Activated CD4-positive, alpha-beta T cell treated with anti-CD3 and anti-CD28 coated beads, Interleukin-2, amount 10 ng/mL, durations not matched to agents 24 days and 14 days (primary cell): ENCODE results near the gene CHFR. TPM values are rescaled to one million over a fixed set of nuclear protein-coding genes. Genes with fewer than 3 reads are reported as not detected.
A peak's percentile ranks its signal among the peaks of the same experiment; 100 is the strongest.
"Not testable (repeated sequence)": the region's sequence is repeated elsewhere in the genome, so short reads cannot be mapped to it uniquely, and the experiment has no call there.

Experiments
- DNase-seq: peaks from one replicate; pipeline ENCODE4 v3.0.0; 2022
- H3K27ac Mint-ChIP-seq: one replicate; pipeline ENCODE4 v1.8.0; 2022; ENCODE audit warnings: mild to moderate bottlenecking, mixed read lengths
- H3K27me3 Mint-ChIP-seq: one replicate; pipeline ENCODE4 v1.8.0; 2022; ENCODE audit warnings: mixed read lengths
- H3K36me3 Mint-ChIP-seq: one replicate; pipeline ENCODE4 v1.8.0; 2022; ENCODE audit warnings: low read depth, mild to moderate bottlenecking, mixed read lengths
- H3K4me1 Mint-ChIP-seq: one replicate; pipeline ENCODE4 v1.8.0; 2021; ENCODE audit warnings: mixed read lengths
- H3K4me3 Mint-ChIP-seq: one replicate; pipeline ENCODE4 v1.8.0; 2022; ENCODE audit warnings: mild to moderate bottlenecking, moderate library complexity, mixed read lengths
- H3K9me3 Mint-ChIP-seq: one replicate; pipeline ENCODE4 v1.8.0; 2021; ENCODE audit warnings: mixed read lengths
- intact Hi-C: fragments of 100-400 bp; cut with micrococcal nuclease; formaldehyde crosslinking; loops from one replicate; pipeline ENCODE4 v1.15.1; 2023
- total RNA-seq: library from RNA; stranded (reverse); gene quantifications from 2 replicates; pipeline ENCODE4 v1.2.3, GENCODE V29; 2022

The CHFR gene
- total RNA-seq, 1 donor from 2014 or later: 60.7 TPM

GRCh38 chr12:132907789-132908144 is 20.4 kb upstream of the CHFR start:
- intact Hi-C loops: loop anchor here (1.0 to 2.0 kb wide), 8 partner anchors 20 to 223 kb away; partner anchors contain the start of genes ANKLE2, CHFR, ZNF10 and ZNF140
- H3K36me3 Mint-ChIP-seq: peaks cover 15% of the 10 kb centered on the region
- H3K4me1 Mint-ChIP-seq, H3K9me3 Mint-ChIP-seq, DNase-seq, H3K27me3 Mint-ChIP-seq: not testable (repeated sequence)
- peak overlapping the region; percentile 89 for H3K27ac Mint-ChIP-seq
- peak overlapping the region; percentile 89 for H3K4me3 Mint-ChIP-seq

- Mint-ChIP-seq H3K27me3 (peaks cover 10% of the 10 kb centered on the region), H3K4me1 (peaks cover 3% of the 10 kb centered on the region), H3K36me3 (peaks cover 13% of the 10 kb centered on the region), H3K27ac (no peak overlapping the region), H3K9me3 (peaks cover 8% of the 10 kb centered on the region), H3K4me3 (no peak overlapping the region)
- intact Hi-C loops: no loop called here
- DNase-seq: no peak
Observed at GRCh38 chr12:132907216-132907615, 19.8 kb upstream of the CHFR start.

- Mint-ChIP-seq H3K9me3 (no peaks in the 10 kb centered on the region), H3K27me3 (peaks cover 10% of the 10 kb centered on the region), H3K27ac (peak overlapping the region; percentile 41), H3K36me3 (peaks cover 7% of the 10 kb centered on the region), H3K4me1 (peaks cover 3% of the 10 kb centered on the region), H3K4me3 (peak overlapping the region; percentile 40)
- DNase-seq: peak; percentile 95
- intact Hi-C loops: loop anchor here (1.0 kb wide), 1 partner anchor 137 kb away; no protein-coding TSS in a partner anchor
Observed at GRCh38 chr12:132904718-132905328, 17.4 kb upstream of the CHFR start.

GRCh38 chr12:132899033-132899432 is 11.6 kb upstream of the CHFR start:
- Mint-ChIP-seq H3K4me3 (no peak overlapping the region), H3K4me1 (peaks cover 2% of the 10 kb centered on the region), H3K36me3 (peaks cover 3% of the 10 kb centered on the region), H3K9me3 (peaks cover 9% of the 10 kb centered on the region), H3K27ac (no peak overlapping the region), H3K27me3 (no peaks in the 10 kb centered on the region)
- intact Hi-C loops: no loop called here
- DNase-seq: no peak

GRCh38 chr12:132888852-132889251 is 1.4 kb upstream of the CHFR start:
- intact Hi-C loops: no loop called here
- H3K36me3 Mint-ChIP-seq: peaks cover 42% of the 10 kb centered on the region

GRCh38 chr12:132886529-132887477 is 602 bp downstream of the CHFR start:
- Mint-ChIP-seq H3K4me1 (peaks cover 13% of the 10 kb centered on the region), H3K36me3 (peaks cover 62% of the 10 kb centered on the region), H3K27ac (peak overlapping the region; percentile 82), H3K27me3 (no peaks in the 10 kb centered on the region), H3K4me3 (peak overlapping the region; percentile 98), H3K9me3 (peaks cover 17% of the 10 kb centered on the region)
- DNase-seq: no peak
- intact Hi-C loops: loop anchor here (1.0 kb wide), 5 partner anchors 21 to 193 kb away; partner anchors contain the start of genes GOLGA3, ZNF140, ZNF26 and ZNF84

More at GRCh38 chr12:132888852-132889251, 1.4 kb upstream of the CHFR start:
- peaks cover 17% of the 10 kb centered on the region for H3K9me3 Mint-ChIP-seq
- H3K4me3 Mint-ChIP-seq: peak overlapping the region; percentile 51
- H3K27me3 Mint-ChIP-seq: no peaks in the 10 kb centered on the region
- peaks cover 11% of the 10 kb centered on the region for H3K4me1 Mint-ChIP-seq
- H3K27ac Mint-ChIP-seq: peak overlapping the region; percentile 72
- no peak for DNase-seq

- intact Hi-C loops: no loop called here
- H3K4me1 Mint-ChIP-seq: peaks cover 6% of the 10 kb centered on the region
- H3K27ac Mint-ChIP-seq: no peak overlapping the region
- H3K36me3 Mint-ChIP-seq: peaks cover 72% of the 10 kb centered on the region
- no peak for DNase-seq
- no peak overlapping the region for H3K4me3 Mint-ChIP-seq
- H3K27me3 Mint-ChIP-seq: no peaks in the 10 kb centered on the region
- peaks cover 7% of the 10 kb centered on the region for H3K9me3 Mint-ChIP-seq
Observed at GRCh38 chr12:132881818-132882217, 5.6 kb downstream of the CHFR start.

- H3K27me3 Mint-ChIP-seq, H3K27ac Mint-ChIP-seq, DNase-seq, H3K4me3 Mint-ChIP-seq, intact Hi-C loops, H3K9me3 Mint-ChIP-seq: not testable (repeated sequence)
- H3K36me3 Mint-ChIP-seq: peaks cover 56% of the 10 kb centered on the region
- peaks cover 11% of the 10 kb centered on the region for H3K4me1 Mint-ChIP-seq
Observed at GRCh38 chr12:132874620-132875019, 12.8 kb downstream of the CHFR start.

- Mint-ChIP-seq H3K9me3 (no peaks in the 10 kb centered on the region), H3K4me1 (peaks cover 11% of the 10 kb centered on the region), H3K27ac (no peak overlapping the region), H3K4me3 (peak overlapping the region; percentile 65), H3K36me3 (peaks cover 57% of the 10 kb centered on the region), H3K27me3 (no peaks in the 10 kb centered on the region)
- DNase-seq: no peak
- intact Hi-C loops: no loop called here
Observed at GRCh38 chr12:132874175-132874574, 13.2 kb downstream of the CHFR start.

GRCh38 chr12:132873724-132874123 is 13.7 kb downstream of the CHFR start:
- no peaks in the 10 kb centered on the region for H3K27me3 Mint-ChIP-seq
- DNase-seq: no peak
- intact Hi-C loops: no loop called here
- H3K9me3 Mint-ChIP-seq: no peaks in the 10 kb centered on the region
- H3K36me3 Mint-ChIP-seq: peaks cover 57% of the 10 kb centered on the region
- peak overlapping the region; percentile 65 for H3K4me3 Mint-ChIP-seq
- no peak overlapping the region for H3K27ac Mint-ChIP-seq
- H3K4me1 Mint-ChIP-seq: peaks cover 11% of the 10 kb centered on the region

GRCh38 chr12:132872975-132873421 is 14.4 kb downstream of the CHFR start:
- Mint-ChIP-seq H3K4me1 (peaks cover 14% of the 10 kb centered on the region), H3K27me3 (no peaks in the 10 kb centered on the region), H3K9me3 (no peaks in the 10 kb centered on the region), H3K27ac (peak overlapping the region; percentile 62), H3K4me3 (peak overlapping the region; percentile 19), H3K36me3 (peaks cover 61% of the 10 kb centered on the region)
- peak; percentile 79 for DNase-seq
- intact Hi-C loops: no loop called here

GRCh38 chr12:132872073-132872855 is 15.1 kb downstream of the CHFR start:
- intact Hi-C loops: no loop called here
- Mint-ChIP-seq H3K36me3 (peaks cover 63% of the 10 kb centered on the region), H3K27me3 (no peaks in the 10 kb centered on the region), H3K27ac (peak overlapping the region; percentile 62), H3K4me1 (peaks cover 20% of the 10 kb centered on the region), H3K9me3 (no peaks in the 10 kb centered on the region), H3K4me3 (peak overlapping the region; percentile 19)
- no peak for DNase-seq

- no peaks in the 10 kb centered on the region for H3K27me3 Mint-ChIP-seq
- intact Hi-C loops: no loop called here
- H3K27ac Mint-ChIP-seq: no peak overlapping the region
- no peak overlapping the region for H3K4me3 Mint-ChIP-seq
- no peaks in the 10 kb centered on the region for H3K9me3 Mint-ChIP-seq
- peaks cover 25% of the 10 kb centered on the region for H3K4me1 Mint-ChIP-seq
- peaks cover 61% of the 10 kb centered on the region for H3K36me3 Mint-ChIP-seq
- DNase-seq: no peak
Observed at GRCh38 chr12:132869551-132869950, 17.9 kb downstream of the CHFR start.
